K562 (cell line): Measurements from ENCODE around the gene RPRD1B. TPM values are rescaled to one million over a fixed set of nuclear protein-coding genes. Genes with fewer than 3 reads are reported as not detected.
A peak's percentile ranks its signal among the peaks of the same experiment; 100 is the strongest.

Experiments
- ATAC-seq: fragments of 200-7000 bp; cut with Tn5 transposase; 3 replicates; pipeline ENCODE4 v1.9.1; 2020; ENCODE audit warnings: moderate library complexity
- BruUV-seq: library from RNA; stranded (reverse); fragments of 400-500 nt; replicated peaks from 2 replicates; lab custom pipeline; 2021; lab: Mats Ljungman, UMichigan
- CTCF ChIA-PET: fragments of 300-600 bp; formaldehyde crosslinking; extraction: SDS; loops from one replicate; lab custom pipeline; 2021; ENCODE audit warnings: low intra/inter-chr PET ratio; lab: Yijun Ruan, JAX
- POLR2A ChIA-PET: fragments of 300-600, 350-650 bp; sonication (Branson Sonifier 250); formaldehyde crosslinking; extraction: SDS; loops from one replicate; lab custom pipeline; 2021; ENCODE audit warnings: antibody characterized with exemption, inconsistent platforms; lab: Yijun Ruan, JAX
- DNase-seq, 4 experiments: peaks; one replicate each; pipeline versions ENCODE4 v3.0.0 to v3.0.0-alpha.2; 2011 to 2018; ENCODE audit warnings: low spot score in 3 of 4, mixed read lengths in 3 of 4; ENCODE audit errors: extremely low read depth in 1 of 4
- FAIRE-seq: peaks from 2 replicates; lab custom pipeline; 2011; peaks lifted over from hg19 to GRCh38; lab: Jason Lieb, UNC
- H2AFZ ChIP-seq: 2 replicates; pipeline ENCODE4 v1.6.0; 2011; ENCODE audit warnings: low read depth, low read length, control low read depth, inconsistent platforms
- H3K27ac ChIP-seq: fragments of 200-600 bp; 3 replicates; pipeline ENCODE4 v1.8.0; 2011; ENCODE audit warnings: low read depth, mild to moderate bottlenecking, control low read depth, inconsistent platforms, low read length, moderate library complexity, mixed read lengths; ENCODE audit errors: extremely low read depth
- H3K27me3 ChIP-seq, 2 experiments: fragments of 300-600 bp in 1 of 2; 2 replicates in 1 of 2; 3 replicates in 1 of 2; pipeline versions ENCODE4 v1.6.0 to v1.8.0; 2011; ENCODE audit warnings: inconsistent platforms in 2 of 2, low read length in 2 of 2, mild to moderate bottlenecking in 1 of 2, mixed read lengths in 1 of 2, moderate library complexity in 1 of 2; ENCODE audit not compliant: control insufficient read depth in 2 of 2, insufficient read depth in 2 of 2
- H3K36me3 ChIP-seq: fragments of 300-600 bp; 3 replicates; pipeline ENCODE4 v1.8.0; 2011; ENCODE audit warnings: mild to moderate bottlenecking, low read length, inconsistent platforms; ENCODE audit not compliant: control insufficient read depth, insufficient read depth
- H3K4me1 ChIP-seq, 2 experiments: fragments of 200-600 bp in 1 of 2; replicated peaks in 1 of 2; 2 replicates in 1 of 2; 3 replicates in 1 of 2; pipeline versions ENCODE4 v1.5.1 to v1.8.0; 2011; ENCODE audit warnings: inconsistent platforms in 2 of 2, low read length in 2 of 2, mild to moderate bottlenecking in 1 of 2, mixed read lengths in 1 of 2, moderate library complexity in 1 of 2; ENCODE audit not compliant: control insufficient read depth in 2 of 2, insufficient read depth in 2 of 2
- H3K4me2 ChIP-seq: 2 replicates; pipeline ENCODE4 v1.6.1; 2011; ENCODE audit warnings: low read length, control low read depth, inconsistent platforms, mixed read lengths; ENCODE audit not compliant: insufficient read depth
- H3K4me3 ChIP-seq: fragments of 200-600 bp; sonication (generic), shearing (Covaris generic); 2 replicates; pipeline ENCODE4 v1.5.1; 2016; ENCODE audit warnings: control low read depth, inconsistent platforms
- H3K79me2 ChIP-seq: fragments of 200-600 bp; 3 replicates; pipeline ENCODE4 v1.8.0; 2011; ENCODE audit warnings: low read length, inconsistent platforms; ENCODE audit not compliant: control insufficient read depth, insufficient read depth
- H3K9ac ChIP-seq, 2 experiments: 2 replicates each; pipeline versions ENCODE4 v1.6.0 to v1.6.1; 2011; ENCODE audit warnings: low read depth in 2 of 2, low read length in 2 of 2, control low read depth in 1 of 2, inconsistent platforms in 1 of 2, mild to moderate bottlenecking in 1 of 2, mixed read lengths in 1 of 2; ENCODE audit not compliant: insufficient read depth in 1 of 2
- H3K9me1 ChIP-seq: one replicate; pipeline ENCODE4 v1.6.0; 2011; ENCODE audit warnings: inconsistent platforms, mild to moderate bottlenecking, low read length, moderate library complexity; ENCODE audit not compliant: control insufficient read depth, insufficient read depth
- H3K9me3 ChIP-seq: replicated peaks from 2 replicates; pipeline ENCODE4 v1.5.1; 2011; ENCODE audit warnings: low read depth, low read length, inconsistent platforms; ENCODE audit not compliant: control insufficient read depth, insufficient read depth
- H4K20me1 ChIP-seq: replicated peaks from 2 replicates; pipeline ENCODE4 v1.6.1; 2011; ENCODE audit warnings: low read length, inconsistent platforms, mixed read lengths; ENCODE audit not compliant: control insufficient read depth, insufficient read depth
- BMI1 ChIP-seq: fragments of 150-350 bp; IDR thresholded peaks from 2 replicates; pipeline ENCODE4 v1.6.1; 2014; ENCODE audit warnings: low read length
- COPS2 ChIP-seq: fragments of 450-650 bp; conservative IDR thresholded peaks from 2 replicates; pipeline ENCODE4 v1.6.1; 2016; ENCODE audit warnings: mild to moderate bottlenecking, moderate library complexity
- CREB1 ChIP-seq, 2 experiments: sonication (generic) in 1 of 2; formaldehyde crosslinking in 1 of 2; IDR thresholded peaks; 2 replicates each; pipeline versions ENCODE4 v1.6.1 to v1.8.0; 2012 to 2022; ENCODE audit warnings: inconsistent platforms in 1 of 2, mild to moderate bottlenecking in 1 of 2, missing genetic modification reagents in 1 of 2, moderate library complexity in 1 of 2
- ETV5 ChIP-seq: sonication (generic); formaldehyde crosslinking; IDR thresholded peaks from 2 replicates; pipeline ENCODE4 v1.4.0; 2020; ENCODE audit warnings: low read depth, mild to moderate bottlenecking, missing genetic modification reagents
- EZH2 ChIP-seq: IDR thresholded peaks from 2 replicates; pipeline ENCODE4 v1.6.1; 2012; ENCODE audit warnings: low read depth, mild to moderate bottlenecking, inconsistent platforms, low read length, borderline replicate concordance
- FOXJ2 ChIP-seq: fragments of 200-800 bp; sonication (Bioruptor generic); IDR thresholded peaks from 2 replicates; pipeline ENCODE4 v1.6.1; 2016; ENCODE audit warnings: missing genetic modification characterization, missing compliant biosample characterization
- HDAC2 ChIP-seq: fragments of 450-650 bp; IDR thresholded peaks from 2 replicates; pipeline ENCODE4 v1.6.1; 2016; ENCODE audit warnings: mild to moderate bottlenecking
- HLTF ChIP-seq: fragments of 450-650 bp; IDR thresholded peaks from 2 replicates; pipeline ENCODE4 v1.6.1; 2016
- KDM1A ChIP-seq, 2 experiments: fragments of 450-650 bp; IDR thresholded peaks; 2 replicates each; pipeline ENCODE4 v1.6.1; 2016; ENCODE audit warnings: mild to moderate bottlenecking in 2 of 2
- NRF1 ChIP-seq, 2 experiments: fragments of 450-650 bp; IDR thresholded peaks in 1 of 2; conservative IDR thresholded peaks in 1 of 2; 2 replicates each; pipeline ENCODE4 v1.6.1; 2014; ENCODE audit warnings: mild to moderate bottlenecking in 2 of 2
- SP2 ChIP-seq: IDR thresholded peaks from 2 replicates; pipeline ENCODE4 v1.6.1; 2011; ENCODE audit warnings: mild to moderate bottlenecking, low read depth, low read length, moderate library complexity; ENCODE audit not compliant: poor library complexity, severe bottlenecking; ENCODE audit errors: extremely low read depth
- XRCC4 ChIP-seq: IDR thresholded peaks from one replicate; pipeline ENCODE4 v1.6.1; 2011; ENCODE audit not compliant: insufficient read depth, insufficient read length; ENCODE audit errors: extremely low read depth
- ZNF124 ChIP-seq: sonication (generic); formaldehyde crosslinking; IDR thresholded peaks from 2 replicates; pipeline ENCODE4 v1.8.1; 2022; ENCODE audit warnings: missing genetic modification reagents
- ZNF134 ChIP-seq: fragments of 250-450 bp; sonication (Bioruptor Pico); conservative IDR thresholded peaks from 2 replicates; pipeline ENCODE4 v1.4.0; 2020
- ZNF282 ChIP-seq: sonication (generic); formaldehyde crosslinking; IDR thresholded peaks from 2 replicates; pipeline ENCODE4 v1.8.1; 2023; ENCODE audit warnings: missing genetic modification reagents
- ZNF3 ChIP-seq: fragments of 250-450 bp; sonication (Bioruptor Pico); IDR thresholded peaks from 2 replicates; pipeline ENCODE4 v1.5.0; 2021; ENCODE audit warnings: mild to moderate bottlenecking, moderate library complexity
- ZNF764 ChIP-seq: fragments of 250-450 bp; sonication (Bioruptor Pico); IDR thresholded peaks from 2 replicates; pipeline ENCODE4 v1.4.0; 2020; ENCODE audit warnings: low read depth, mild to moderate bottlenecking, moderate library complexity
- in situ Hi-C: fragments of 300-500 bp; cut with MboI; formaldehyde crosslinking; loops from 4 replicates; pipeline ENCODE4 v1.15.0; 2018; ENCODE audit warnings: inconsistent platforms, mixed read lengths
- intact Hi-C: fragments of 100-400 bp; cut with micrococcal nuclease; formaldehyde crosslinking; loops from 2 replicates; pipeline ENCODE4 v1.14.2; 2022
- polyA plus RNA-seq, 8 experiments: library from polyadenylated mRNA; depleted of rRNA in 4 of 8; stranded (reverse) in 5 of 8; unstranded in 3 of 8; fragments of >200 nt; fragmentation: Nextera tagmentation in 2 of 8; fragmentation: Illumina TruSeq in 1 of 8; extraction: Ambion mirVana in 2 of 8; extraction: Trizol in 1 of 8; gene quantifications; 2 replicates each; pipeline versions ENCODE4 v1.2.1 to v1.2.3, GENCODE V29; 2011 to 2014; ENCODE audit warnings: inconsistent platforms in 1 of 8, missing spikeins in 1 of 8
- total RNA-seq, 7 experiments: library from RNA; depleted of rRNA in 6 of 7; stranded (reverse); fragments of >200 nt in 6 of 7; fragmentation: Illumina TruSeq in 2 of 7; extraction: Trizol in 2 of 7; gene quantifications; 2 replicates each; pipeline versions ENCODE4 v1.2.1 to v1.2.3, GENCODE V29; 2011 to 2021; ENCODE audit warnings: low replicate concordance in 1 of 7
- TF ChIP-seq, protein P1 (sequence below): fragments of 250-450 bp; sonication (Bioruptor Pico); IDR thresholded peaks from 2 replicates; pipeline ENCODE4 v1.4.0; 2020
- TF ChIP-seq, protein P2 (sequence below), 2 experiments: fragments of 450-650 bp; conservative IDR thresholded peaks; 2 replicates each; pipeline ENCODE4 v1.6.1; 2017; ENCODE audit warnings: mild to moderate bottlenecking in 2 of 2, moderate library complexity in 2 of 2
- TF ChIP-seq, protein P3 (sequence below): fragments of 450-650 bp; IDR thresholded peaks from 2 replicates; pipeline ENCODE4 v1.6.1; 2016; ENCODE audit warnings: missing biosample characterization, missing genetic modification characterization

RPRD1B gene
- total and polyA plus RNA-seq, 9 of the 15 experiments (the other 6 are each of a cell fraction or from before 2014, with no cell fraction given), result 5.5 to 43.0 (median 24.4) TPM

DNA sequence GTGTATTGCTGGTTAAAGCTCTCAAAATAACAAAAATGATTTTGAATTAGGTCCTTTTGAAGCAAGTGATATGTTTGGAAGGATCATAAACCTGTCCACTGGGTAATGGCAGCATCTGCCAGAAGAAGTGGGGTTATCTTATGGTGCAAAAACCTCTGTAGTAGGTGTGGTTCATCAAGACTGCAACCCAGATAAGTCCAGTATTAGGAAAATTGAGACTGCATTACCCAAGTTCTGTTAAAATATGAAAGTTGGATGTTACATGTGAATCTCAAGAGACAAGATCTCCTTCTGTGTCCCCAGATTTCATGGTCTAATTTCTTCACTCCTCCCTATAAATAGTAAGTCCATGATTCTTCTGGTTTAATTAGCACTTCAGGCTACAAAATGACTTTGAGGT, 59.4 kb downstream of the RPRD1B start:
- no TSS peak for BruUV-seq
- ChIA-PET CTCF (no interaction called here), POLR2A (interaction anchor here (0.6 to 2.7 kb wide), 3 partner anchors 8 to 70 kb away, joined by 3 to 9 read pairs (median 3); no protein-coding TSS in a partner anchor)
- Histone ChIP-seq H3K9me3 (no peaks in the 10 kb centered on the region), H3K27ac (peak overlapping the region; percentile 3; the same call in 1 of the 3 replicates), H3K9ac (no peak overlapping the region), H3K79me2 (no peaks in the 10 kb centered on the region), H3K4me3 (no peak overlapping the region), H3K4me1 (peaks cover 4 to 48% of the 10 kb centered on the region in 2 experiments; a peak in 4 of 5 replicates), H2AFZ (no peak overlapping the region), H3K4me2 (no peak overlapping the region; the same call in 1 of the 2 replicates), H4K20me1 (no peaks in the 10 kb centered on the region), H3K9me1 (no peaks in the 10 kb centered on the region), H3K27me3 (no peaks in the 10 kb centered on the region), H3K36me3 (peaks cover 46% of the 10 kb centered on the region)
- peak in 1 of 4 experiments; percentile 26 for DNase-seq
- in situ Hi-C loops, result no loop called here
- intact Hi-C loops, result no loop called here
- FAIRE-seq, result peak; percentile 46
- peak; percentile 21; the same call in 2 of the 3 replicates for ATAC-seq
- TF ChIP-seq EZH2, result no peak
- no peak for TF ChIP-seq BMI1
- TF ChIP-seq ZNF282, result no peak
- TF ChIP-seq KDM1A (IDR thresholded peaks at IDR 0.05), result 0 out of 4 replicates have a peak, but pooled peaks of 1 of the 2 experiments have one; percentile 7
- TF ChIP-seq ZNF764, result no peak
- TF ChIP-seq ZNF134 (CRISPR knock-in tag), result no peak
- TF ChIP-seq ETV5 (CRISPR knock-in tag), result no peak
- TF ChIP-seq COPS2, result no peak
- TF ChIP-seq XRCC4, result no peak
- TF ChIP-seq SP2, result no peak
- TF ChIP-seq, protein P1, sequence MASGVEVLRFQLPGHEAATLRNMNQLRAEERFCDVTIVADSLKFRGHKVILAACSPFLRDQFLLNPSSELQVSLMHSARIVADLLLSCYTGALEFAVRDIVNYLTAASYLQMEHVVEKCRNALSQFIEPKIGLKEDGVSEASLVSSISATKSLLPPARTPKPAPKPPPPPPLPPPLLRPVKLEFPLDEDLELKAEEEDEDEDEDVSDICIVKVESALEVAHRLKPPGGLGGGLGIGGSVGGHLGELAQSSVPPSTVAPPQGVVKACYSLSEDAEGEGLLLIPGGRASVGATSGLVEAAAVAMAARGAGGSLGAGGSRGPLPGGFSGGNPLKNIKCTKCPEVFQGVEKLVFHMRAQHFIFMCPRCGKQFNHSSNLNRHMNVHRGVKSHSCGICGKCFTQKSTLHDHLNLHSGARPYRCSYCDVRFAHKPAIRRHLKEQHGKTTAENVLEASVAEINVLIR (CRISPR knock-in tag), result no peak
- TF ChIP-seq ZNF124 (CRISPR knock-in tag), result no peak
- TF ChIP-seq HLTF, result no peak
- TF ChIP-seq, protein P2, sequence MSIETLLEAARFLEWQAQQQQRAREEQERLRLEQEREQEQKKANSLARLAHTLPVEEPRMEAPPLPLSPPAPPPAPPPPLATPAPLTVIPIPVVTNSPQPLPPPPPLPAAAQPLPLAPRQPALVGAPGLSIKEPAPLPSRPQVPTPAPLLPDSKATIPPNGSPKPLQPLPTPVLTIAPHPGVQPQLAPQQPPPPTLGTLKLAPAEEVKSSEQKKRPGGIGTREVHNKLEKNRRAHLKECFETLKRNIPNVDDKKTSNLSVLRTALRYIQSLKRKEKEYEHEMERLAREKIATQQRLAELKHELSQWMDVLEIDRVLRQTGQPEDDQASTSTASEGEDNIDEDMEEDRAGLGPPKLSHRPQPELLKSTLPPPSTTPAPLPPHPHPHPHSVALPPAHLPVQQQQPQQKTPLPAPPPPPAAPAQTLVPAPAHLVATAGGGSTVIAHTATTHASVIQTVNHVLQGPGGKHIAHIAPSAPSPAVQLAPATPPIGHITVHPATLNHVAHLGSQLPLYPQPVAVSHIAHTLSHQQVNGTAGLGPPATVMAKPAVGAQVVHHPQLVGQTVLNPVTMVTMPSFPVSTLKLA (conservative IDR thresholded peaks at IDR 0.05), result no peak
- no peak for TF ChIP-seq CREB1 (IDR thresholded peaks at IDR 0.05)
- no peak for TF ChIP-seq CREB1 (CRISPR knock-in tag; IDR thresholded peaks at IDR 0.05)
- TF ChIP-seq, protein P3, sequence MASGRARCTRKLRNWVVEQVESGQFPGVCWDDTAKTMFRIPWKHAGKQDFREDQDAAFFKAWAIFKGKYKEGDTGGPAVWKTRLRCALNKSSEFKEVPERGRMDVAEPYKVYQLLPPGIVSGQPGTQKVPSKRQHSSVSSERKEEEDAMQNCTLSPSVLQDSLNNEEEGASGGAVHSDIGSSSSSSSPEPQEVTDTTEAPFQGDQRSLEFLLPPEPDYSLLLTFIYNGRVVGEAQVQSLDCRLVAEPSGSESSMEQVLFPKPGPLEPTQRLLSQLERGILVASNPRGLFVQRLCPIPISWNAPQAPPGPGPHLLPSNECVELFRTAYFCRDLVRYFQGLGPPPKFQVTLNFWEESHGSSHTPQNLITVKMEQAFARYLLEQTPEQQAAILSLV, result no peak
- TF ChIP-seq FOXJ2 (tag), result no peak
- TF ChIP-seq NRF1 (conservative IDR thresholded peaks at IDR 0.05 in 1 of 2, IDR thresholded peaks at IDR 0.05 in 1 of 2), result no peak
- TF ChIP-seq HDAC2, result no peak
- no peak for TF ChIP-seq ZNF3
